T-helper 22 cell (primary cell): ENCODE data around the gene ACMSD.
"Not testable (repeated sequence)": the region's sequence is repeated elsewhere in the genome, so short reads cannot be mapped to it uniquely, and the experiment has no call there.

Experiments used
- DNase-seq: peaks from one replicate; pipeline ENCODE4 v3.0.0-alpha.2; 2020; ENCODE audit warnings: low read depth

The ACMSD gene

GRCh38 chr2:134907441-134908116 lies 69.2 kb downstream of the ACMSD start:
- DNase-seq: not testable (repeated sequence)

GRCh38 chr2:134910763-134911399 lies 72.5 kb downstream of the ACMSD start:
- no peak for DNase-seq

- no peak for DNase-seq
Measured at GRCh38 chr2:134911400-134911785, 73.0 kb downstream of the ACMSD start.

GRCh38 chr2:134912361-134912760 lies 73.9 kb downstream of the ACMSD start:
- no peak for DNase-seq

- DNase-seq: no peak
Measured at GRCh38 chr2:134917360-134917865, 79.0 kb downstream of the ACMSD start.

GRCh38 chr2:134917888-134918525 lies 79.6 kb downstream of the ACMSD start:
- no peak for DNase-seq

GRCh38 chr2:134918526-134919340 lies 80.3 kb downstream of the ACMSD start, which contains the start of gene CCNT2:
TSS of gene CCNT2 (plus strand) at chr2:134918822. CDS start at chr2:134918855, 33 bp downstream.
- DNase-seq: peak; percentile 99

GRCh38 chr2:134919341-134920210 lies 81.2 kb downstream of the ACMSD start:
- peak; percentile 7 for DNase-seq

- no peak for DNase-seq
Measured at GRCh38 chr2:134924912-134925311, 86.5 kb downstream of the ACMSD start.

- no peak for DNase-seq
Measured at GRCh38 chr2:134926231-134926931, 88.0 kb downstream of the ACMSD start.

GRCh38 chr2:134927195-134927594 lies 88.8 kb downstream of the ACMSD start:
- no peak for DNase-seq

- no peak for DNase-seq
Measured at GRCh38 chr2:134932864-134933526, 94.6 kb downstream of the ACMSD start.

- DNase-seq: no peak
Measured at GRCh38 chr2:134933732-134934131, 95.3 kb downstream of the ACMSD start.

GRCh38 chr2:134934150-134934549 lies 95.7 kb downstream of the ACMSD start:
- no peak for DNase-seq

GRCh38 chr2:134934641-134935040 lies 96.2 kb downstream of the ACMSD start:
- no peak for DNase-seq

- no peak for DNase-seq
Measured at GRCh38 chr2:134936691-134937090, 98.3 kb downstream of the ACMSD start.

GRCh38 chr2:134943540-134943939 lies 105.1 kb downstream of the ACMSD start:
- no peak for DNase-seq

- no peak for DNase-seq
Measured at GRCh38 chr2:134944975-134945374, 106.6 kb downstream of the ACMSD start.

GRCh38 chr2:134946073-134946472 lies 107.7 kb downstream of the ACMSD start:
- DNase-seq: no peak
